ENCODE measurements around the gene SMDT1. TPM values are rescaled to one million over a fixed set of nuclear protein-coding genes. Genes with fewer than 3 reads are reported as not detected.
"Not testable (repeated sequence)": the region's sequence is repeated elsewhere in the genome, so short reads cannot be mapped to it uniquely, and the experiment has no call there.

The SMDT1 gene
- total RNA-seq, 1 experiment from 2014 or later: 8.6 TPM

GRCh38 chr22:42108848-42109247 is 29.3 kb downstream of the SMDT1 start:
- no peak overlapping the region for H3K4me3 ChIP-seq
- no peaks in the 10 kb centered on the region for H3K36me3 ChIP-seq
- no peaks in the 10 kb centered on the region for H3K27me3 ChIP-seq (replicated peaks)
- no peaks in the 10 kb centered on the region for H3K4me1 ChIP-seq (replicated peaks)
- no peak overlapping the region for H3K27ac ChIP-seq
- peaks cover 2% of the 10 kb centered on the region for H3K9me3 ChIP-seq (replicated peaks)
- no peak for DNase-seq (ENCODE audit: low read depth in 1 of 2, low spot score in 2 of 2)

GRCh38 chr22:42111798-42112197 is 32.3 kb downstream of the SMDT1 start:
- Histone ChIP-seq H3K4me3 (no peak overlapping the region), H3K36me3 (no peaks in the 10 kb centered on the region), H3K4me1 (replicated peaks) (no peaks in the 10 kb centered on the region), H3K27me3 (replicated peaks) (no peaks in the 10 kb centered on the region), H3K9me3 (replicated peaks) (peaks cover 4% of the 10 kb centered on the region; the same call in 1 of the 2 replicates), H3K27ac (no peak overlapping the region)
- DNase-seq (ENCODE audit: low read depth in 1 of 2, low spot score in 2 of 2): no peak

DNA sequence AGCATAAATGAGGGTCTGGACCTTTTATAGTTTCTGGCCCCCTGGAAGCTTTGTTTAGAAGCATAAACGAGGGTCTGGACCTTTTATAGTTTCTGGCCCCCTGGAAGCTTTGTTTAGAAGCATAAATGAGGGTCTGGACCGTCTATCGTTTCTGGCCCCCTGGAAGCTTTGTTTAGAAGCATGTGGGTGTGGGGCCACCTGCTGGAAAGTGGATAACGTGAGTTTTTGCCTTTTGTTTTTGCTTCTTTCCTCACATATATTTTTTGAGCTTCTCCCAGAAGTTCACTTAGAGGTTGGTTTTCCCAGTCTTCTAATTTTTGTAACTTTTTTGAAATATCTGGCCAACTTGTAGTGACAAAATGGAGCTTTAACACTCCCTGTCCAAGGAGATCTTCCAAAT is 33.3 kb downstream of the SMDT1 start:
- H3K27ac ChIP-seq; H3K36me3 ChIP-seq; H3K9me3 ChIP-seq (replicated peaks); DNase-seq (ENCODE audit: low read depth in 1 of 2, low spot score in 2 of 2); H3K4me3 ChIP-seq; H3K4me1 ChIP-seq (replicated peaks); H3K27me3 ChIP-seq (replicated peaks): not testable (repeated sequence)

DNA sequence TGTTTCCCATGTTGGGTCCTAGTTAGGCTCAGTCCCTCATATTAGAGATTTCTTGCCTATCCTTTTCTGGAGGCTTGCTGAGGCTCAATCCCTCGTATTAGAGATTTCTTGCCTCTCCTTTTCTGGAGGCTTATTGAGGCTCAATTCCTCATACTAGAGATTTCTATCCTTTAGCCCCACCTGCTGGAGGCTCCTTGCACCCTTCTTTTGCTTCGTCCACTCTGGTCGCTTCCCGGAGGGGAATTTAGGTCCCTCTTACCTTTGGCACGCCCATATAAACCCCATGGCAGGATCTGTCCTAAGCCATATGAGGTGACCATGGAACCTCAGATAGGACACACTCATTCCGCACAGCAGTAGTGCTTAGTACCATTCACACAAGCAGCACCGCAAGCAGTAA is 35.2 kb downstream of the SMDT1 start:
- peak in 1 of 2 experiments; percentile 8 for DNase-seq (ENCODE audit: low read depth in 1 of 2, low spot score in 2 of 2)
- no peak overlapping the region for H3K27ac ChIP-seq
- H3K9me3 ChIP-seq (replicated peaks): peaks cover 4% of the 10 kb centered on the region; the same call in 1 of the 2 replicates
- no peaks in the 10 kb centered on the region for H3K36me3 ChIP-seq
- H3K4me3 ChIP-seq: no peak overlapping the region
- H3K27me3 ChIP-seq (replicated peaks): no peaks in the 10 kb centered on the region
- no peaks in the 10 kb centered on the region for H3K4me1 ChIP-seq (replicated peaks)

DNA sequence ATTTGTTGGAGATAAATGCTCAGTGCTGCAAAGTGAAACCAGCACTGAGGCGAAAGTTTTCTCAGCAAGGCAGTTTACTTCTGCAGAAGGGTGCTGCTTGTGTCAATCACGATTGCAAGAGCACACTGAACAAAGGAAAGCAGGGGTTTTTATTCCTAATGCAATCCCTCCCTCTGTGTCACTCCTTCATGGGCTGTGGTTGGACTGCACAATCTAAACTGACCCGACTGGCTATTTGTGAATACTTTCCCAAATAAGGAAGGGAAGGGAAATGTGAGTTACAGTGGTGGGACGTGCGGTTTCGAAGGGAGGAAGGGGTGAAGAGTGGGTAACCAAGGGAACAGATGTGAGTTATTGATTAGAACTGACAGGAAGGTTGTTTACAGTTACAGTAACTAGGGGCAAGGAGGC is 35.9 kb downstream of the SMDT1 start:
- not testable (repeated sequence) for DNase-seq (ENCODE audit: low read depth in 1 of 2, low spot score in 2 of 2); H3K9me3 ChIP-seq (replicated peaks); H3K4me3 ChIP-seq; H3K36me3 ChIP-seq; H3K27me3 ChIP-seq (replicated peaks); H3K4me1 ChIP-seq (replicated peaks); H3K27ac ChIP-seq

GRCh38 chr22:42116848-42117424 is 37.4 kb downstream of the SMDT1 start:
- H3K27ac ChIP-seq: no peak overlapping the region
- no peak for DNase-seq (ENCODE audit: low read depth in 1 of 2, low spot score in 2 of 2)
- H3K4me1 ChIP-seq (replicated peaks): no peaks in the 10 kb centered on the region
- H3K9me3 ChIP-seq (replicated peaks): peaks cover 4% of the 10 kb centered on the region; the same call in 1 of the 2 replicates
- no peaks in the 10 kb centered on the region for H3K27me3 ChIP-seq (replicated peaks)
- H3K4me3 ChIP-seq: no peak overlapping the region
- H3K36me3 ChIP-seq: no peaks in the 10 kb centered on the region

- H3K4me3 ChIP-seq; H3K27me3 ChIP-seq (replicated peaks); H3K36me3 ChIP-seq; H3K27ac ChIP-seq; H3K4me1 ChIP-seq (replicated peaks); DNase-seq (ENCODE audit: low read depth in 1 of 2, low spot score in 2 of 2); H3K9me3 ChIP-seq (replicated peaks): not testable (repeated sequence)
These were observed 40.9 kb downstream of the SMDT1 start for GRCh38 chr22:42120231-42121021.

- not testable (repeated sequence) for H3K27me3 ChIP-seq (replicated peaks); H3K9me3 ChIP-seq (replicated peaks); H3K4me1 ChIP-seq (replicated peaks); H3K4me3 ChIP-seq; H3K27ac ChIP-seq; H3K36me3 ChIP-seq; DNase-seq (ENCODE audit: low read depth in 1 of 2, low spot score in 2 of 2)
These were observed 44.0 kb downstream of the SMDT1 start for GRCh38 chr22:42123529-42123928.

DNA sequence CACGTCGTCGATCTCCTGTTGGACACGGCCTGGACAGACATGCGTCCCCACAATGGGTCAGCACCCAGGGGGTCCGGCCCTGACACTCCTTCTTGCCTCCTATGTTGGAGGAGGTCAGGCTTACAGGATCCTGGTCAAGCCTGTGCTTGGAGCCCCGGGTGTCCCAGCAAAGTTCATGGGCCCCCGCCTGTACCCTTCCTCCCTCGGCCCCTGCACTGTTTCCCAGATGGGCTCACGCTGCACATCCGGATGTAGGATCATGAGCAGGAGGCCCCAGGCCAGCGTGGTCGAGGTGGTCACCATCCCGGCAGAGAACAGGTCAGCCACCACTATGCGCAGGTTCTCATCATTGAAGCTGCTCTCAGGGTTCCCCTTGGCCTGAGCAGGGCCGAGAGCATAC is 48.1 kb downstream of the SMDT1 start:
- no peaks in the 10 kb centered on the region for H3K27me3 ChIP-seq (replicated peaks)
- no peaks in the 10 kb centered on the region for H3K4me1 ChIP-seq (replicated peaks)
- no peak for DNase-seq (ENCODE audit: low read depth in 1 of 2, low spot score in 2 of 2)
- no peaks in the 10 kb centered on the region for H3K36me3 ChIP-seq
- H3K27ac ChIP-seq: no peak overlapping the region
- H3K4me3 ChIP-seq: no peak overlapping the region
- no peaks in the 10 kb centered on the region for H3K9me3 ChIP-seq (replicated peaks)

DNA sequence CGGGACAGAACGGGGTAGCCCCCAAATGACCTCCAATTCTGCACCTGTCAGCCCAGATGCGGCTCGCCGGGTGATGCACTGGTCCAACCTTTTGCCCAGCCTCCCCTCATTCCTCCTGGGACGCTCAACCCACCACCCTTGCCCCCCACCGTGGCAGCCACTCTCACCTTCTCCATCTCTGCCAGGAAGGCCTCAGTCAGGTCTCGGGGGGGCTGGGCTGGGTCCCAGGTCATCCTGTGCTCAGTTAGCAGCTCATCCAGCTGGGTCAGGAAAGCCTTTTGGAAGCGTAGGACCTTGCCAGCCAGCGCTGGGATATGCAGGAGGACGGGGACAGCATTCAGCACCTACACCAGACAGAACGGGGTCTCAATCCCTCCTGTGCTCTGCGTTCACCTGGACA is 48.5 kb downstream of the SMDT1 start:
- H3K27me3 ChIP-seq (replicated peaks); H3K9me3 ChIP-seq (replicated peaks); H3K36me3 ChIP-seq; DNase-seq (ENCODE audit: low read depth in 1 of 2, low spot score in 2 of 2); H3K27ac ChIP-seq; H3K4me3 ChIP-seq; H3K4me1 ChIP-seq (replicated peaks): not testable (repeated sequence)

DNA sequence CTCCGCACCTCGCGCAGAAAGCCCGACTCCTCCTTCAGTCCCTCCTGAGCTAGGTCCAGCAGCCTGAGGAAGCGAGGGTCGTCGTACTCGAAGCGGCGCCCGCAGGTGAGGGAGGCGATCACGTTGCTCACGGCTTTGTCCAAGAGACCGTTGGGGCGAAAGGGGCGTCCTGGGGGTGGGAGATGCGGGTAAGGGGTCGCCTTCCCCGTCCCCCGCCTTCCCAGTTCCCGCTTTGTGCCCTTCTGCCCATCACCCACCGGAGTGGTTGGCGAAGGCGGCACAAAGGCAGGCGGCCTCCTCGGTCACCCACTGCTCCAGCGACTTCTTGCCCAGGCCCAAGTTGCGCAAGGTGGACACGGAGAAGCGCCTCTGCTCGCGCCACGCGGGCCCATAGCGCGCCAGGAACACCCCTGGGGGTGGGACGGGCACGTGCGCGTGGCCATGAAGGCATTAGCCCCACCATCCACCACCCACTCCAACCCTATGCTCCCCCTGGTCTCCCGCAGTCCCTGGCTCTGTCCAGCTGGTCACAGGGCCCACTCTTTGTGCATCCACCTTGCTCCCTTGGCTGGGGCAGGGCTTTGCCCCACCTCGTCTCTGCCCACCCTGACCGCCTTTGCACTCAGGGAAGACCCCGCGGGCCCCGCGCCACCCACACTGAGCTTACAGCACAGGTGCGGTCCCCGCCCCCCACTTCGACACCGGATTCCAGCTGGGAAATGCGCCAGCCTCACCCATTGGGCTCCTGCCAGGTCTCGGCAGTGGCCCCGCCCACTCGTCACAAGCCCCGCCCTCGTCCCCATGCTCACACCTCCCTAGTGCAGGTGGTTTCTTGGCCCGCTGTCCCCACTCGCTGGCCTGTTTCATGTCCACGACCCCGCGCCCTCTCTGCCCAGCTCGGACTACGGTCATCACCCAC is 49.5 kb downstream of the SMDT1 start:
- H3K4me3 ChIP-seq; H3K27ac ChIP-seq; H3K27me3 ChIP-seq (replicated peaks); DNase-seq (ENCODE audit: low read depth in 1 of 2, low spot score in 2 of 2); H3K9me3 ChIP-seq (replicated peaks); H3K36me3 ChIP-seq; H3K4me1 ChIP-seq (replicated peaks): not testable (repeated sequence)

DNA sequence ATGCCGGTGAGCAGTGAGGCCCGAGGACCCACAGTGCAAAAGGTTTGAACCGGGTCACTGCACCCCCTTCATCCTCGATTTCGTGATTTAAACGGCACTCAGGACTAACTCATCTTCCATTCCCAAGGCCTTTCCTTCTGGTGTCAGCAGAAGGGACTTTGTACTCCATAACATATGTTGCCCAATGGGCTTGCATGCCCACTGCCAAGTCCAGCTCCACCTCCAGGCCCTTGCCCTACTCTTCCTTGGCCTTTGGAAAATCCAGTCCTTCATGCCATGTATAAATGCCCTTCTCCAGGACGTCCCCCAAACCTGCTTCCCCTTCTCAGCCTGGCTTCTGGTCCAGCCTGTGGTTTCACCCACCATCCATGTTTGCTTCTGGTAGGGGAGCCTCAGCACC is 50.7 kb downstream of the SMDT1 start:
- not testable (repeated sequence) for DNase-seq (ENCODE audit: low read depth in 1 of 2, low spot score in 2 of 2); H3K4me3 ChIP-seq; H3K27me3 ChIP-seq (replicated peaks); H3K36me3 ChIP-seq; H3K27ac ChIP-seq; H3K4me1 ChIP-seq (replicated peaks); H3K9me3 ChIP-seq (replicated peaks)

DNA sequence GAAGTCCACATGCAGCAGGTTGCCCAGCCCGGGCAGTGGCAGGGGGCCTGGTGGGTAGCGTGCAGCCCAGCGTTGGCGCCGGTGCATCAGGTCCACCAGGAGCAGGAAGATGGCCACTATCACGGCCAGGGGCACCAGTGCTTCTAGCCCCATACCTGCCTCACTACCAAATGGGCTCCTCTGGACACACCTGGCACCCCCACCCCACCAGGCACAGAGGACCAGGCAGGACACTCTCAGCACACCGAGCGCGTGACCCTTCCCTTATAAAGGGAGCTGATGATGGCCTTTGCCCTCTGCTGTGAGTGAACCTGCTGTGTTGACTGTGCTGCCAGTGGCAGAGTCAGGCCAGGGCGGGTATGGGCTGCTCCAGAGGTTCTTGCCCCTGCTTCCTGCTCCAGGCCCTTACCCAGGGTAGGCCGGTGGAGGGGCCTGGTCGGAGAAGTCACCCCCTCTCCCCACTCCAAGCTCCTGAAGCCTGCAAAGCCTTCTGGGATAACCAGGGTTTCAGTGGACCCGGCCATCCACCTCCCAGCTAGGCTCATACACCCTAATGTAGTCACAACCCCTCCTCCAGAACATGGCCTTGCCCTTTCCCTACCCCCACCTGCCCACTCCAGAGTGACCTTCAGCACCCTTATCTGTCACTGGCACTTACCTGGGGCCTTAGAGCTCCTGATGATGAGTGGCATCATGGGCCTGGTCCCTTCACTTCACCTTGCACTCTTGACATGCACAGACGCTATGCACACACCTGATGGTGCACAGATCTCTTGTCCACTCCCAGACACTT is 51.3 kb downstream of the SMDT1 start, which contains the start of gene CYP2D6:
Gene CYP2D6, minus strand, starts transcription at position 172 of the 793 bp plus-strand sequence. Its CDS starts 19 bp downstream, at position 153.
- DNase-seq (ENCODE audit: low read depth in 1 of 2, low spot score in 2 of 2): not testable (repeated sequence)

More for the DNA sequence above, 51.3 kb downstream of the SMDT1 start, which contains the start of gene CYP2D6:
- H3K4me1 ChIP-seq (replicated peaks); H3K9me3 ChIP-seq (replicated peaks); H3K4me3 ChIP-seq; H3K27ac ChIP-seq; H3K27me3 ChIP-seq (replicated peaks); H3K36me3 ChIP-seq: not testable (repeated sequence)

Measured in SJSA1 (cell line).